ENCODE measurements around the gene PRRC1.
A peak's percentile ranks its signal among the peaks of the same experiment; 100 is the strongest.
"Not testable (repeated sequence)": the region's sequence is repeated elsewhere in the genome, so short reads cannot be mapped to it uniquely, and the experiment has no call there.

PRRC1 gene

GRCh38 chr5:127517480-127518318 lies at the start of gene PRRC1:
PRRC1 (plus strand) TSS chr5:127517640; CDS start chr5:127523480, 5,840 bp downstream.
- DNase-seq (ENCODE audit: low read depth) = peak; percentile 80

- DNase-seq (ENCODE audit: low read depth) = no peak
Measured at GRCh38 chr5:127471211-127471610, 46.2 kb upstream of the PRRC1 start.

- no peak for DNase-seq (ENCODE audit: low read depth)
Measured at GRCh38 chr5:127472700-127473099, 44.7 kb upstream of the PRRC1 start.

- no peak for DNase-seq (ENCODE audit: low read depth)
Measured at GRCh38 chr5:127486471-127486870, 31.0 kb upstream of the PRRC1 start.

- DNase-seq (ENCODE audit: low read depth) = peak; percentile 27
Measured at GRCh38 chr5:127492854-127493738, 24.3 kb upstream of the PRRC1 start.

- no peak for DNase-seq (ENCODE audit: low read depth)
Measured at GRCh38 chr5:127498548-127498947, 18.9 kb upstream of the PRRC1 start.

GRCh38 chr5:127505905-127506304 lies 11.5 kb upstream of the PRRC1 start:
- no peak for DNase-seq (ENCODE audit: low read depth)

- no peak for DNase-seq (ENCODE audit: low read depth)
Measured at GRCh38 chr5:127506616-127507015, 10.8 kb upstream of the PRRC1 start.

- no peak for DNase-seq (ENCODE audit: low read depth)
Measured at GRCh38 chr5:127508644-127509373, 8.6 kb upstream of the PRRC1 start.

GRCh38 chr5:127513408-127513970 lies 4.0 kb upstream of the PRRC1 start:
- no peak for DNase-seq (ENCODE audit: low read depth)

GRCh38 chr5:127514816-127515215 lies 2.6 kb upstream of the PRRC1 start:
- DNase-seq (ENCODE audit: low read depth) = no peak

GRCh38 chr5:127515693-127516440 lies 1.6 kb upstream of the PRRC1 start:
- no peak for DNase-seq (ENCODE audit: low read depth)

GRCh38 chr5:127517110-127517479 lies 345 bp upstream of the PRRC1 start:
- DNase-seq (ENCODE audit: low read depth) = no peak

GRCh38 chr5:127518319-127518621 lies 830 bp downstream of the PRRC1 start:
- peak; percentile 68 for DNase-seq (ENCODE audit: low read depth)

- DNase-seq (ENCODE audit: low read depth) = peak; percentile 33
Measured at GRCh38 chr5:127519527-127519926, 2.1 kb downstream of the PRRC1 start.

GRCh38 chr5:127521138-127521770 lies 3.8 kb downstream of the PRRC1 start:
- no peak for DNase-seq (ENCODE audit: low read depth)

GRCh38 chr5:127525181-127525580 lies 7.7 kb downstream of the PRRC1 start:
- DNase-seq (ENCODE audit: low read depth) = no peak

GRCh38 chr5:127529904-127530682 lies 12.7 kb downstream of the PRRC1 start:
- no peak for DNase-seq (ENCODE audit: low read depth)

GRCh38 chr5:127536687-127537086 lies 19.2 kb downstream of the PRRC1 start:
- DNase-seq (ENCODE audit: low read depth) = no peak

- not testable (repeated sequence) for DNase-seq (ENCODE audit: low read depth)
Measured at GRCh38 chr5:127540553-127540952, 23.1 kb downstream of the PRRC1 start.

Measured in fibroblast of gingiva (primary cell).